Left lung (tissue), 10 donors: ENCODE results near the gene BTBD19. TPM values are rescaled to one million over a fixed set of nuclear protein-coding genes. Genes with fewer than 3 reads are reported as not detected.

Source experiments
- ATAC-seq: fragments of 200-7000 bp; cut with Tn5 transposase; one replicate; pipeline ENCODE4 v1.9.1; 2020; ENCODE audit warnings: moderate library complexity
- DNase-seq, 4 donors: peaks; one replicate each; pipeline ENCODE4 v3.0.0-alpha.2; 2013 to 2020
- H3K27ac ChIP-seq, 2 donors: fragments of 200-600 bp; sonication (generic) in 1 of 2; one replicate each; pipeline versions ENCODE4 v1.5.0 to v1.8.0; 2020 to 2021
- H3K27me3 ChIP-seq, 2 donors: fragments of 200-600 bp; sonication (generic) in 1 of 2; one replicate each; pipeline versions ENCODE4 v1.5.0 to v1.8.0; 2020 to 2021
- H3K36me3 ChIP-seq, 2 donors: fragments of 200-600 bp; sonication (generic) in 1 of 2; one replicate each; pipeline versions ENCODE4 v1.5.0 to v1.8.0; 2020 to 2021
- H3K4me1 ChIP-seq, 2 donors: fragments of 200-600 bp; one replicate each; pipeline ENCODE4 v1.8.0; 2021
- H3K4me3 ChIP-seq, 2 donors: fragments of 200-600 bp; sonication (generic) in 1 of 2; one replicate each; pipeline versions ENCODE4 v1.5.0 to v1.8.0; 2020 to 2021; ENCODE audit warnings: mild to moderate bottlenecking in 1 of 2
- H3K9me3 ChIP-seq, 2 donors: fragments of 200-600 bp; sonication (generic) in 1 of 2; one replicate each; pipeline versions ENCODE4 v1.5.0 to v1.8.0; 2020 to 2021
- CTCF ChIP-seq, 2 donors: fragments of 200-600 bp; sonication (generic) in 1 of 2; IDR thresholded peaks; one replicate each; pipeline versions ENCODE4 v1.5.0 to v1.8.0; 2021; ENCODE audit warnings: antibody characterized with exemption in 2 of 2
- intact Hi-C, 2 donors: fragments of 100-400 bp; cut with DNase I; formaldehyde crosslinking; loops; one replicate each; pipeline versions ENCODE4 v1.11.2 to v1.14.2; 2022
- polyA plus RNA-seq, 6 donors: library from polyadenylated mRNA; unstranded; fragments of 120-200 nt; gene quantifications; one replicate each; pipeline ENCODE4 v1.2.1, GENCODE V29; 2013; ENCODE audit not compliant: insufficient read length in 6 of 6
- total RNA-seq, 2 donors: library from RNA; stranded (reverse); fragmentation: NEBNext Ultra II Directional; extraction: Animal tissue kit (Norgen Biotek cat#: 25700); gene quantifications; one replicate each; pipeline ENCODE4 v1.2.1, GENCODE V29; 2021
- donor health status: DM: no; HTN: yes; CAD: no.
- donor health status: DM: no; HTN: no; CAD: no.

Gene BTBD19
- total and polyA plus RNA-seq, 8 donors = 15.3 to 27.6 (median 23.6) TPM

GRCh38 chr1:44784094-44785028 is 24.0 kb upstream of the BTBD19 start:
- ATAC-seq = peak; percentile 37

DNA sequence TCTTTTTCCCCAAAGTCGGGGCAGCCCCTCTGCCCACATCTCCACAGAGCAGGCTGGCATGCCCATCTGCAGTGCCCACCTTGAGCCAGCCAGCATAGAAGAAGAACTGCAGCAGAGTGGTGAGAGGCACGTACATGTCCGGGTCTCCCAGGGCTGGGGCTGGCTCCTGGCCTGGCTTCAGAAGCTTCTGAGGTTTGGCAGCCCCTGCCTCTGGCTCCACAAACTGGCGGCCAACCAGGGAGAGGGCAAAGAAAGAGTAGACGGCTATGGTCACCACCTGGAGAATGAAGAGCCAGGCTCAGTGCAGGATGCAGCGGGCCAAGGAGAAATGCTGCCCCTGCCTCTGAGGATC is 23.3 kb upstream of the BTBD19 start:
- Histone ChIP-seq H3K4me3 (no peak overlapping the region), H3K4me1 (peaks cover 16 to 37% of the 10 kb centered on the region in 2 donors), H3K27me3 (peaks cover 0 to 9% of the 10 kb centered on the region in 2 donors), H3K27ac (no peak overlapping the region), H3K36me3 (peaks cover 0 to 23% of the 10 kb centered on the region in 2 donors), H3K9me3 (no peaks in the 10 kb centered on the region)
- intact Hi-C loops = loop anchor here in 1 of 2 donors (10.0 kb wide), 1 partner anchor 70 kb away; no protein-coding TSS in a partner anchor
- DNase-seq (peak in 1 of 4 donors; percentile 44), ATAC-seq (no peak)
- no peak for TF ChIP-seq CTCF (IDR thresholded peaks at IDR 0.05)

More at GRCh38 chr1:44784094-44785028, 24.0 kb upstream of the BTBD19 start:
- Histone ChIP-seq H3K9me3 (no peaks in the 10 kb centered on the region), H3K27me3 (peaks cover 0 to 9% of the 10 kb centered on the region in 2 donors), H3K4me3 (peak overlapping the region; percentile 35 to 38), H3K36me3 (peaks cover 0 to 29% of the 10 kb centered on the region in 2 donors), H3K4me1 (peaks cover 16 to 37% of the 10 kb centered on the region in 2 donors), H3K27ac (peak overlapping the region in 1 of 2 donors; percentile 18)
- TF ChIP-seq CTCF (IDR thresholded peaks at IDR 0.05) = no peak
- intact Hi-C loops = loop anchor here in 1 of 2 donors (10.0 kb wide), 1 partner anchor 70 kb away; no protein-coding TSS in a partner anchor
- DNase-seq = peak in 2 of 4 donors; percentile 52 to 81

DNA sequence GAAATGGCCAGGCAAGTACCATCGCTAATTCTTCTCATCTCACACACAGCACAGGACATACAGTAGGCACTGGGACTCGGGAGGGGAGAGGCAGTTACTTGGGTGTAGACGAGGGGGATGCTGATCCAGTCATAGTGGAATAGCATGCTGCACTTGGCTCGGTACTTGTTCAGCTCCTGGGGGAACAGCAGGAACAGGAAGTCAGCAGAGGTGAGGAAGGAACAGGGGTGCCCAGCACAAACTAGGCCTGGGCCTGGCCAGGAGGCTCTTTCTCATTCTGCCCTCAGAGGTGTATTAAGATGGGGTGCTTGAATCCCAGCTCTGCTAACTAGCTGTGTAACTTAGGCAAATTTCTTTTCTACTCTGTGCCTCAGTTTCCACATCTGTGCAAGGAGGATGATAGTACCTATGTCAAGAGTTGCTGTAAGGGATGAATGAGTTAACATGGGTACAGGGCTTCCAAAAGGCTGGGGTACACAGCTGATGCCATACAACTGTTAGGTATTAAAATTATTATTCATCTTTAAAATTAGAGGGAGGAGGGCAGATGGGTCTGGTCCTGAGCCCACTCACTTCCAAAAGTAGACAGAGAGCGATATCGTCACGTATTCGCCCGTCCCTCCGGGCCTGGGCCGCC is 22.7 kb upstream of the BTBD19 start:
- Histone ChIP-seq H3K4me3 (peak overlapping the region; percentile 21 to 41), H3K9me3 (no peaks in the 10 kb centered on the region), H3K4me1 (peaks cover 16 to 37% of the 10 kb centered on the region in 2 donors), H3K27me3 (peaks cover 0 to 9% of the 10 kb centered on the region in 2 donors), H3K27ac (peak overlapping the region in 1 of 2 donors; percentile 48), H3K36me3 (peaks cover 0 to 17% of the 10 kb centered on the region in 2 donors)
- DNase-seq = peak in 1 of 4 donors; percentile 18
- no peak for TF ChIP-seq CTCF (IDR thresholded peaks at IDR 0.05)
- no peak for ATAC-seq
- intact Hi-C loops = loop anchor here in 1 of 2 donors (10.0 kb wide), 1 partner anchor 69 kb away; no protein-coding TSS in a partner anchor

- no peaks in the 10 kb centered on the region for H3K9me3 ChIP-seq
- H3K27me3 ChIP-seq = peaks cover 0 to 9% of the 10 kb centered on the region in 2 donors
- peak overlapping the region; percentile 21 to 41 for H3K4me3 ChIP-seq
- H3K27ac ChIP-seq = peak overlapping the region in 1 of 2 donors; percentile 48
- intact Hi-C loops = loop anchor here in 1 of 2 donors (10.0 kb wide), 1 partner anchor 69 kb away; no protein-coding TSS in a partner anchor
- peak; percentile 96 to 98 for TF ChIP-seq CTCF (IDR thresholded peaks at IDR 0.05)
- peaks cover 16 to 37% of the 10 kb centered on the region in 2 donors for H3K4me1 ChIP-seq
- DNase-seq (peak in 3 of 4 donors; percentile 68 to 94 (median 79)), ATAC-seq (peak; percentile 92)
- peaks cover 0 to 10% of the 10 kb centered on the region in 2 donors for H3K36me3 ChIP-seq
Observed at GRCh38 chr1:44786138-44786840, 22.0 kb upstream of the BTBD19 start.
